Osteoblast (primary cell): ENCODE results near the gene BLOC1S6. TPM values are rescaled to one million over a fixed set of nuclear protein-coding genes. Genes with fewer than 3 reads are reported as not detected.

ENCODE experiments used
- DNase-seq: peaks from one replicate; pipeline ENCODE4 v3.0.0; 2011; ENCODE audit warnings: low spot score, mixed read lengths; ENCODE audit not compliant: insufficient read length; ENCODE audit errors: missing footprints
- H2AFZ ChIP-seq: 2 replicates; pipeline ENCODE4 v1.6.0; 2011; ENCODE audit warnings: mild to moderate bottlenecking, low read length
- H3K27ac ChIP-seq: 2 replicates; pipeline ENCODE4 v1.5.1; 2011; ENCODE audit warnings: mild to moderate bottlenecking, low read depth, low read length, moderate library complexity
- H3K27me3 ChIP-seq: 2 replicates; pipeline ENCODE4 v1.6.0; 2012; ENCODE audit warnings: mild to moderate bottlenecking, control low read depth, inconsistent platforms, low read length, moderate library complexity; ENCODE audit not compliant: insufficient read depth
- H3K36me3 ChIP-seq: 2 replicates; pipeline ENCODE4 v1.5.1; 2011; ENCODE audit warnings: mild to moderate bottlenecking, low read length, control low read depth, moderate library complexity; ENCODE audit not compliant: insufficient read depth
- H3K4me1 ChIP-seq: 2 replicates; pipeline ENCODE4 v1.5.1; 2011; ENCODE audit warnings: mild to moderate bottlenecking, low read length, control low read depth, moderate library complexity; ENCODE audit not compliant: insufficient read depth
- H3K4me2 ChIP-seq: 2 replicates; pipeline ENCODE4 v1.6.0; 2011; ENCODE audit warnings: mild to moderate bottlenecking, low read length; ENCODE audit not compliant: insufficient read depth
- H3K4me3 ChIP-seq: fragments of 200-600 bp; sonication (generic); 3 replicates; pipeline ENCODE4 v1.5.1; 2012; ENCODE audit warnings: mild to moderate bottlenecking, low read length, inconsistent platforms; ENCODE audit not compliant: insufficient read depth
- H3K79me2 ChIP-seq: 2 replicates; pipeline ENCODE4 v1.6.0; 2012; ENCODE audit warnings: mild to moderate bottlenecking, low read length, control low read depth, inconsistent platforms; ENCODE audit not compliant: insufficient read depth
- H3K9me3 ChIP-seq: 2 replicates; pipeline ENCODE4 v1.5.1; 2011; ENCODE audit warnings: low read depth, low read length, control low read depth
- H4K20me1 ChIP-seq: 2 replicates; pipeline ENCODE4 v1.6.0; 2012; ENCODE audit warnings: mild to moderate bottlenecking, low read length, control low read depth; ENCODE audit not compliant: insufficient read depth
- CTCF ChIP-seq: IDR thresholded peaks from 2 replicates; pipeline ENCODE4 v1.5.1; 2011; ENCODE audit warnings: mild to moderate bottlenecking, low read depth, low read length, moderate library complexity; ENCODE audit errors: extremely low read depth
- total RNA-seq: library from RNA; depleted of rRNA; stranded (reverse); fragments of >200 nt; gene quantifications from 2 replicates; pipeline ENCODE4 v1.2.3, GENCODE V29; 2012

The BLOC1S6 gene
- total RNA-seq, 1 donor = 103 TPM

- H3K79me2 ChIP-seq = peaks cover 53% of the 10 kb centered on the region
- peak overlapping the region; percentile 94 for H3K27ac ChIP-seq
- peaks cover 66% of the 10 kb centered on the region for H3K4me1 ChIP-seq
Observed at GRCh38 chr15:45640616-45641015, 53.4 kb downstream of the BLOC1S6 start.

GRCh38 chr15:45641374-45641781 is 54.2 kb downstream of the BLOC1S6 start:
- peak; percentile 91 for DNase-seq
- Histone ChIP-seq H2AFZ (no peak overlapping the region), H3K9me3 (no peaks in the 10 kb centered on the region), H3K79me2 (peaks cover 50% of the 10 kb centered on the region), H3K36me3 (no peaks in the 10 kb centered on the region), H3K27me3 (no peaks in the 10 kb centered on the region), H3K4me1 (peaks cover 72% of the 10 kb centered on the region), H3K4me2 (peak overlapping the region; percentile 78), H4K20me1 (no peaks in the 10 kb centered on the region), H3K4me3 (peak overlapping the region; percentile 26), H3K27ac (peak overlapping the region; percentile 94)
- peak; percentile 7 for TF ChIP-seq CTCF

More at GRCh38 chr15:45640616-45641015, 53.4 kb downstream of the BLOC1S6 start:
- Histone ChIP-seq H3K4me2 (peak overlapping the region; percentile 78), H3K27me3 (no peaks in the 10 kb centered on the region), H2AFZ (no peak overlapping the region), H3K9me3 (no peaks in the 10 kb centered on the region), H3K4me3 (peak overlapping the region; percentile 17), H3K36me3 (no peaks in the 10 kb centered on the region), H4K20me1 (no peaks in the 10 kb centered on the region)
- no peak for TF ChIP-seq CTCF
- DNase-seq = peak; percentile 84

- H3K79me2 ChIP-seq = peaks cover 50% of the 10 kb centered on the region
- peak overlapping the region; percentile 78 for H3K4me2 ChIP-seq
- no peaks in the 10 kb centered on the region for H3K9me3 ChIP-seq
- H4K20me1 ChIP-seq = no peaks in the 10 kb centered on the region
- peak overlapping the region; percentile 26 for H3K4me3 ChIP-seq
- DNase-seq = peak; percentile 90
- H3K4me1 ChIP-seq = peaks cover 73% of the 10 kb centered on the region
- H3K27ac ChIP-seq = peak overlapping the region; percentile 94
- no peaks in the 10 kb centered on the region for H3K27me3 ChIP-seq
- H3K36me3 ChIP-seq = no peaks in the 10 kb centered on the region
- no peak overlapping the region for H2AFZ ChIP-seq
- no peak for TF ChIP-seq CTCF
Observed at GRCh38 chr15:45641999-45642932, 55.1 kb downstream of the BLOC1S6 start.

- no peak for TF ChIP-seq CTCF
- DNase-seq = no peak
- H3K4me3 ChIP-seq = no peak overlapping the region
- H3K27ac ChIP-seq = peak overlapping the region; percentile 78
- H4K20me1 ChIP-seq = no peaks in the 10 kb centered on the region
- H3K4me1 ChIP-seq = peaks cover 70% of the 10 kb centered on the region
- H2AFZ ChIP-seq = no peak overlapping the region
- peaks cover 55% of the 10 kb centered on the region for H3K79me2 ChIP-seq
- no peaks in the 10 kb centered on the region for H3K9me3 ChIP-seq
- no peaks in the 10 kb centered on the region for H3K36me3 ChIP-seq
- no peaks in the 10 kb centered on the region for H3K27me3 ChIP-seq
- no peak overlapping the region for H3K4me2 ChIP-seq
Observed at GRCh38 chr15:45644437-45644836, 57.3 kb downstream of the BLOC1S6 start.
